HEK293 (cell line): Measurements from ENCODE around the gene TOMM6.

Experiments used
- AEBP2 ChIP-seq: fragments of 450-650 bp; formaldehyde crosslinking; IDR thresholded peaks from 2 replicates; pipeline ENCODE4 v1.5.1; 2016; ENCODE audit warnings: missing biosample characterization, missing genetic modification characterization, borderline replicate concordance
- YY2 ChIP-seq: fragments of 450-650 bp; formaldehyde crosslinking; IDR thresholded peaks from 2 replicates; pipeline ENCODE4 v1.5.1; 2016; ENCODE audit warnings: missing biosample characterization, missing genetic modification characterization
- ZBTB20 ChIP-seq: fragments of 450-650 bp; formaldehyde crosslinking; IDR thresholded peaks from 2 replicates; pipeline ENCODE4 v1.5.1; 2016; ENCODE audit warnings: missing biosample characterization, missing genetic modification characterization
- ZBTB21 ChIP-seq: fragments of 450-650 bp; formaldehyde crosslinking; IDR thresholded peaks from 2 replicates; pipeline ENCODE4 v1.5.1; 2017; ENCODE audit warnings: missing biosample characterization, missing genetic modification characterization
- ZBTB26 ChIP-seq: fragments of 450-650 bp; formaldehyde crosslinking; optimal IDR thresholded peaks from 2 replicates; pipeline ENCODE3; 2016; ENCODE audit warnings: missing biosample characterization, mild to moderate bottlenecking, missing genetic modification characterization
- ZEB2 ChIP-seq: fragments of 450-650 bp; formaldehyde crosslinking; IDR thresholded peaks from 2 replicates; pipeline ENCODE4 v1.5.1; 2016; ENCODE audit warnings: missing biosample characterization, missing genetic modification characterization
- ZNF211 ChIP-seq: fragments of 450-650 bp; formaldehyde crosslinking; IDR thresholded peaks from 2 replicates; pipeline ENCODE4 v1.5.1; 2016; ENCODE audit warnings: low read depth, missing biosample characterization, missing genetic modification characterization
- ZNF239 ChIP-seq: fragments of 450-650 bp; formaldehyde crosslinking; IDR thresholded peaks from 2 replicates; pipeline ENCODE4 v1.5.1; 2016; ENCODE audit warnings: missing biosample characterization, missing genetic modification characterization
- ZNF24 ChIP-seq: fragments of 450-650 bp; formaldehyde crosslinking; IDR thresholded peaks from 2 replicates; pipeline ENCODE4 v1.5.1; 2016; ENCODE audit warnings: missing biosample characterization, missing genetic modification characterization
- ZNF266 ChIP-seq: fragments of 450-650 bp; formaldehyde crosslinking; IDR thresholded peaks from 2 replicates; pipeline ENCODE4 v1.5.1; 2016; ENCODE audit warnings: missing biosample characterization, missing genetic modification characterization, low read depth
- ZNF324 ChIP-seq: fragments of 450-650 bp; formaldehyde crosslinking; IDR thresholded peaks from 2 replicates; pipeline ENCODE4 v1.5.1; 2016; ENCODE audit warnings: missing biosample characterization, missing genetic modification characterization
- ZNF335 ChIP-seq: fragments of 450-650 bp; formaldehyde crosslinking; conservative IDR thresholded peaks from 2 replicates; pipeline ENCODE4 v1.5.1; 2016; ENCODE audit warnings: missing biosample characterization, missing genetic modification characterization
- ZNF416 ChIP-seq: fragments of 450-650 bp; formaldehyde crosslinking; IDR thresholded peaks from 2 replicates; pipeline ENCODE4 v1.5.1; 2016; ENCODE audit warnings: missing biosample characterization, missing genetic modification characterization
- ZNF433 ChIP-seq: fragments of 450-650 bp; formaldehyde crosslinking; IDR thresholded peaks from 2 replicates; pipeline ENCODE4 v1.5.1; 2016; ENCODE audit warnings: missing biosample characterization, missing genetic modification characterization, low read depth
- ZNF514 ChIP-seq: fragments of 450-650 bp; formaldehyde crosslinking; IDR thresholded peaks from 2 replicates; pipeline ENCODE4 v1.5.1; 2016; ENCODE audit warnings: missing biosample characterization, missing genetic modification characterization
- ZNF521 ChIP-seq: fragments of 450-650 bp; formaldehyde crosslinking; IDR thresholded peaks from 2 replicates; pipeline ENCODE4 v1.5.1; 2017; ENCODE audit warnings: missing biosample characterization, mild to moderate bottlenecking, missing genetic modification characterization
- ZNF529 ChIP-seq: fragments of 450-650 bp; formaldehyde crosslinking; IDR thresholded peaks from 2 replicates; pipeline ENCODE4 v1.5.1; 2017; ENCODE audit warnings: missing genetic modification characterization, missing biosample characterization; ENCODE audit not compliant: insufficient replicate concordance
- ZNF776 ChIP-seq: fragments of 450-650 bp; formaldehyde crosslinking; IDR thresholded peaks from 2 replicates; pipeline ENCODE4 v1.5.0; 2017; ENCODE audit warnings: missing biosample characterization, missing genetic modification characterization, borderline replicate concordance
- ZNF837 ChIP-seq: fragments of 450-650 bp; formaldehyde crosslinking; IDR thresholded peaks from 2 replicates; pipeline ENCODE4 v1.5.1; 2016; ENCODE audit warnings: missing biosample characterization, missing genetic modification characterization
- ZSCAN16 ChIP-seq: fragments of 450-650 bp; formaldehyde crosslinking; IDR thresholded peaks from 2 replicates; pipeline ENCODE4 v1.5.1; 2016; ENCODE audit warnings: missing biosample characterization, missing genetic modification characterization
- ZSCAN23 ChIP-seq: fragments of 450-650 bp; formaldehyde crosslinking; IDR thresholded peaks from 2 replicates; pipeline ENCODE4 v1.5.1; 2016; ENCODE audit warnings: missing biosample characterization, missing genetic modification characterization
- TF ChIP-seq, protein P1 (sequence below): fragments of 450-650 bp; formaldehyde crosslinking; IDR thresholded peaks from 2 replicates; pipeline ENCODE4 v1.5.1; 2017; ENCODE audit warnings: missing biosample characterization, mild to moderate bottlenecking, missing genetic modification characterization, moderate library complexity
- TF ChIP-seq, protein P2 (sequence below): fragments of 450-650 bp; formaldehyde crosslinking; IDR thresholded peaks from 2 replicates; pipeline ENCODE4 v1.5.1; 2016; ENCODE audit warnings: missing biosample characterization, missing genetic modification characterization
- TF ChIP-seq, protein P3 (sequence below): sonication (generic); formaldehyde crosslinking; IDR thresholded peaks from 2 replicates; pipeline ENCODE4 v1.8.1; 2022; ENCODE audit warnings: mild to moderate bottlenecking, moderate library complexity, missing genetic modification reagents
- TF ChIP-seq, protein P4 (sequence below): fragments of 450-650 bp; formaldehyde crosslinking; IDR thresholded peaks from 2 replicates; pipeline ENCODE4 v1.5.1; 2017; ENCODE audit warnings: missing biosample characterization, missing genetic modification characterization
- TF ChIP-seq, protein P5 (sequence below): fragments of 450-650 bp; formaldehyde crosslinking; IDR thresholded peaks from 2 replicates; pipeline ENCODE4 v1.5.1; 2017; ENCODE audit warnings: missing biosample characterization, missing genetic modification characterization
- TF ChIP-seq, protein P6 (sequence below): fragments of 450-650 bp; formaldehyde crosslinking; IDR thresholded peaks from 2 replicates; pipeline ENCODE4 v1.5.1; 2016; ENCODE audit warnings: missing biosample characterization, missing genetic modification characterization

TOMM6 gene

DNA sequence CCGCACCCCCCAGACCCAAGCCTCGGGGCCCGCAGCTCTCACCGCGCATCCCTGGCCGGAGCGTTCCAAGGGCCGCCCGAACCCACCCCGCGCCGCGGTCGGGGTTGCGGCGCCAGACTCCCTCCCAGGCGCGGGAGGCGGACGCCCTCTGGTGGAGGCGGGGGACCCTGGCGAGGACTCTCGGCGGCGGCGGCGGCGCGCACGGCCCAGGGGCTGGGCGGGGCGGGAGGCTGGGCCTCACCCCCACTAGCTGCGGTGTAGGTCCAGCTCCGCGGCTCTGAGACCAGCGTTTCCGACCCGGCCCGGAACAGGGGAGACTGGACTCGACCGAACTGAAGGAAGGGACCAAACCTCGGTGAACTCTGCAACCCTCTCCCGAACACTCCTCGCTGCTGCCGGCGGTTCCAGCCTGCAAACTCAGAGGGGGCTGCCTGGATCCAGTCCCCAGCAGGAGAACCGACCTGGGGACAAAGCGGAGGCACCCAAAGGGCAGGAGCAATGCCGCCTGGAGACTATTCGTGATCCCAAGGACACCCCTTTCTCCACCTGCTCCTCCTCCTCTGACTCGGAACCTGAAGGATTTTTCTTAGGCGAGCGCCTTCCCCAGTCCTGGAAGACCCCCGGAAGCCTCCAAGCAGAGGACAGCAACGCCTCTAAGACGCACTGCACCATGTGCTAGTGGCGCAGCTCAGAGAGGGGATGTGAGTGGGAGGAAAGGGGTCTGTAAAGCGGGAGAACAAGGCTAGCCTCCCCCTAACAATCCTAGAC, 859 bp upstream of the TOMM6 start (continued):
- peak; percentile 46 for TF ChIP-seq ZBTB26
- TF ChIP-seq ZNF266 (tag by site-specific recombination), result no peak
- TF ChIP-seq, protein P1, sequence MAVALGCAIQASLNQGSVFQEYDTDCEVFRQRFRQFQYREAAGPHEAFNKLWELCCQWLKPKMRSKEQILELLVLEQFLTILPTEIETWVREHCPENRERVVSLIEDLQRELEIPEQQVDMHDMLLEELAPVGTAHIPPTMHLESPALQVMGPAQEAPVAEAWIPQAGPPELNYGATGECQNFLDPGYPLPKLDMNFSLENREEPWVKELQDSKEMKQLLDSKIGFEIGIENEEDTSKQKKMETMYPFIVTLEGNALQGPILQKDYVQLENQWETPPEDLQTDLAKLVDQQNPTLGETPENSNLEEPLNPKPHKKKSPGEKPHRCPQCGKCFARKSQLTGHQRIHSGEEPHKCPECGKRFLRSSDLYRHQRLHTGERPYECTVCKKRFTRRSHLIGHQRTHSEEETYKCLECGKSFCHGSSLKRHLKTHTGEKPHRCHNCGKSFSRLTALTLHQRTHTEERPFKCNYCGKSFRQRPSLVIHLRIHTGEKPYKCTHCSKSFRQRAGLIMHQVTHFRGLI (tag by site-specific recombination), result no peak
- no peak for TF ChIP-seq ZNF514
- TF ChIP-seq ZBTB20 (tag by site-specific recombination), result no peak
- no peak for TF ChIP-seq ZSCAN23 (tag by site-specific recombination)
- 0 out of 2 replicates have a peak, but pooled peaks have one; percentile 2 for TF ChIP-seq ZNF335
- TF ChIP-seq YY2 (tag by site-specific recombination), result no peak
- TF ChIP-seq ZNF324 (tag by site-specific recombination), result no peak; the same call in 1 of the 2 replicates
- no peak for TF ChIP-seq ZNF776 (tag by site-specific recombination)
- no peak for TF ChIP-seq ZEB2 (tag by site-specific recombination)
- no peak for TF ChIP-seq AEBP2 (tag by site-specific recombination)
- TF ChIP-seq ZNF433 (tag by site-specific recombination), result 0 out of 2 replicates have a peak, but pooled peaks have one; percentile 24
- TF ChIP-seq ZNF521, result no peak
- no peak for TF ChIP-seq ZNF529 (tag by site-specific recombination)
- TF ChIP-seq, protein P2, sequence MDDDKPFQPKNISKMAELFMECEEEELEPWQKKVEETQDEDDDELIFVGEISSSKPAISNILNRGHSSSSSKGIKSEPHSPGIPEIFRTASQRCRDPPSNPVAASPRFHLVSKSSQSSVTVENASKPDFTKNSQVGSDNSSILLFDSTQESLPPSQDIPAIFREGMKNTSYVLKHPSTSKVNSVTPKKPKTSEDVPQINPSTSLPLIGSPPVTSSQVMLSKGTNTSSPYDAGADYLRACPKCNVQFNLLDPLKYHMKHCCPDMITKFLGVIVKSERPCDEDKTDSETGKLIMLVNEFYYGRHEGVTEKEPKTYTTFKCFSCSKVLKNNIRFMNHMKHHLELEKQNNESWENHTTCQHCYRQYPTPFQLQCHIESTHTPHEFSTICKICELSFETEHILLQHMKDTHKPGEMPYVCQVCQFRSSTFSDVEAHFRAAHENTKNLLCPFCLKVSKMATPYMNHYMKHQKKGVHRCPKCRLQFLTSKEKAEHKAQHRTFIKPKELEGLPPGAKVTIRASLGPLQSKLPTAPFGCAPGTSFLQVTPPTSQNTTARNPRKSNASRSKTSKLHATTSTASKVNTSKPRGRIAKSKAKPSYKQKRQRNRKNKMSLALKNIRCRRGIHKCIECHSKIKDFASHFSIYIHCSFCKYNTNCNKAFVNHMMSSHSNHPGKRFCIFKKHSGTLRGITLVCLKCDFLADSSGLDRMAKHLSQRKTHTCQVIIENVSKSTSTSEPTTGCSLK, result no peak
- TF ChIP-seq ZNF416 (tag by site-specific recombination), result no peak
- TF ChIP-seq, protein P3, sequence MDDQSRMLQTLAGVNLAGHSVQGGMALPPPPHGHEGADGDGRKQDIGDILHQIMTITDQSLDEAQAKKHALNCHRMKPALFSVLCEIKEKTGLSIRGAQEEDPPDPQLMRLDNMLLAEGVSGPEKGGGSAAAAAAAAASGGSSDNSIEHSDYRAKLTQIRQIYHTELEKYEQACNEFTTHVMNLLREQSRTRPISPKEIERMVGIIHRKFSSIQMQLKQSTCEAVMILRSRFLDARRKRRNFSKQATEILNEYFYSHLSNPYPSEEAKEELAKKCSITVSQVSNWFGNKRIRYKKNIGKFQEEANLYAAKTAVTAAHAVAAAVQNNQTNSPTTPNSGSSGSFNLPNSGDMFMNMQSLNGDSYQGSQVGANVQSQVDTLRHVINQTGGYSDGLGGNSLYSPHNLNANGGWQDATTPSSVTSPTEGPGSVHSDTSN (CRISPR knock-in tag), result 0 out of 2 replicates have a peak, but pooled peaks have one; percentile 73
- TF ChIP-seq, protein P4, sequence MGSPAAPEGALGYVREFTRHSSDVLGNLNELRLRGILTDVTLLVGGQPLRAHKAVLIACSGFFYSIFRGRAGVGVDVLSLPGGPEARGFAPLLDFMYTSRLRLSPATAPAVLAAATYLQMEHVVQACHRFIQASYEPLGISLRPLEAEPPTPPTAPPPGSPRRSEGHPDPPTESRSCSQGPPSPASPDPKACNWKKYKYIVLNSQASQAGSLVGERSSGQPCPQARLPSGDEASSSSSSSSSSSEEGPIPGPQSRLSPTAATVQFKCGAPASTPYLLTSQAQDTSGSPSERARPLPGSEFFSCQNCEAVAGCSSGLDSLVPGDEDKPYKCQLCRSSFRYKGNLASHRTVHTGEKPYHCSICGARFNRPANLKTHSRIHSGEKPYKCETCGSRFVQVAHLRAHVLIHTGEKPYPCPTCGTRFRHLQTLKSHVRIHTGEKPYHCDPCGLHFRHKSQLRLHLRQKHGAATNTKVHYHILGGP (tag by site-specific recombination), result no peak
- 0 out of 2 replicates have a peak, but pooled peaks have one; percentile 14 for TF ChIP-seq ZSCAN16 (tag by site-specific recombination)
- TF ChIP-seq ZNF24 (tag by site-specific recombination), result no peak
- no peak for TF ChIP-seq ZNF211 (tag by site-specific recombination)
- no peak for TF ChIP-seq ZNF239 (tag by site-specific recombination)
- TF ChIP-seq, protein P5, sequence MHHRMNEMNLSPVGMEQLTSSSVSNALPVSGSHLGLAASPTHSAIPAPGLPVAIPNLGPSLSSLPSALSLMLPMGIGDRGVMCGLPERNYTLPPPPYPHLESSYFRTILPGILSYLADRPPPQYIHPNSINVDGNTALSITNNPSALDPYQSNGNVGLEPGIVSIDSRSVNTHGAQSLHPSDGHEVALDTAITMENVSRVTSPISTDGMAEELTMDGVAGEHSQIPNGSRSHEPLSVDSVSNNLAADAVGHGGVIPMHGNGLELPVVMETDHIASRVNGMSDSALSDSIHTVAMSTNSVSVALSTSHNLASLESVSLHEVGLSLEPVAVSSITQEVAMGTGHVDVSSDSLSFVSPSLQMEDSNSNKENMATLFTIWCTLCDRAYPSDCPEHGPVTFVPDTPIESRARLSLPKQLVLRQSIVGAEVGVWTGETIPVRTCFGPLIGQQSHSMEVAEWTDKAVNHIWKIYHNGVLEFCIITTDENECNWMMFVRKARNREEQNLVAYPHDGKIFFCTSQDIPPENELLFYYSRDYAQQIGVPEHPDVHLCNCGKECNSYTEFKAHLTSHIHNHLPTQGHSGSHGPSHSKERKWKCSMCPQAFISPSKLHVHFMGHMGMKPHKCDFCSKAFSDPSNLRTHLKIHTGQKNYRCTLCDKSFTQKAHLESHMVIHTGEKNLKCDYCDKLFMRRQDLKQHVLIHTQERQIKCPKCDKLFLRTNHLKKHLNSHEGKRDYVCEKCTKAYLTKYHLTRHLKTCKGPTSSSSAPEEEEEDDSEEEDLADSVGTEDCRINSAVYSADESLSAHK (tag by site-specific recombination), result no peak
- TF ChIP-seq, protein P6, sequence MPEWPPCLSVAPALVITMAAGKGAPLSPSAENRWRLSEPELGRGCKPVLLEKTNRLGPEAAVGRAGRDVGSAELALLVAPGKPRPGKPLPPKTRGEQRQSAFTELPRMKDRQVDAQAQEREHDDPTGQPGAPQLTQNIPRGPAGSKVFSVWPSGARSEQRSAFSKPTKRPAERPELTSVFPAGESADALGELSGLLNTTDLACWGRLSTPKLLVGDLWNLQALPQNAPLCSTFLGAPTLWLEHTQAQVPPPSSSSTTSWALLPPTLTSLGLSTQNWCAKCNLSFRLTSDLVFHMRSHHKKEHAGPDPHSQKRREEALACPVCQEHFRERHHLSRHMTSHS, result no peak
- TF ChIP-seq ZNF837 (tag by site-specific recombination), result no peak
- TF ChIP-seq ZBTB21 (tag by site-specific recombination), result no peak
